Measurements from ENCODE around the gene ADGRB3.
A peak's percentile ranks its signal among the peaks of the same experiment; 100 is the strongest.
"Not testable (repeated sequence)": the region's sequence is repeated elsewhere in the genome, so short reads cannot be mapped to it uniquely, and the experiment has no call there.

ADGRB3 gene

DNA sequence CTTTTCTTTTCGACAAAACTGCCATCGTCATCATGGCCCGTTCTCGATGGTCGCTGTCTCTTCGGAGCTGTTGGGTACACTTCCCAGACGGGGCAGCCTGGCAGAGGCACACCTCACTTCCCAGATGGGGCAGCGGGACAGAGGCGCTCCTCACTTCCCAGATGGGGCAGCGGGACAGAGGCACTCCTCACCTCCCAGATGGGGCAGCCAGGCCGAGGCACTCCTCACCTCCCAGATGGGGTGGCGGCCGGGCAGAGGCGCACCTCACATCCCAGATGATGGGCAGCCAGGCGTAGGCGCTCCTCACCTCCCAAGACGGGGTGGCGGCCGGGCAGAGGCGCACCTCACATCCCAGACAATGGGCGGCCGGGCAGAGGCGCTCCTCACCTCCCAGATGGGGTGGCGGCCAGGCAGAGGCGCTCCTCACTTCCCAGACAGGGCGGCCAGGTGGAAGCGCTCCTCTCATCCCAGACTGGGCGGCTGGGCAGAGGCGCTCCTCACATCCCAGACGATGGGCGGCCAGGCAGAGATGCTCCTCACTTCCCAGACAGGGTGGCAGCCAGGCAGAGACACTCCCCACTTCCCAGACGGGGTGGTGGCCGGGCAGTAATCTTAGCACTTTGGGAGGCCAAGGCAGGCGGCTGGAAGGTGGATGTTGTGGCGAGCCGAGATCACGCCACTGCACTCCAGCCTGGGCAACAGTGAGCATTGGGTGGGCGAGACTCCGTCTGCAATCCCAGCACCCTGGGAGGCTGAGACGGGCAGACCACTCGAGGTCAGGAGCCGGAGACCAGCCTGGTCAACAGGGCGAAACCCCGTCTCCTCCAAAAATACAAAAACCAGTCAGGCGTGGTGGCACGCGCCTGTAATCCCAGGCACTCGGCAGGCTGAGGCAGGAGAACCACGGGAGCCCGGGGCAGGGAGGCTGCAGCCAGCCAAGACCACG is 486.7 kb downstream of the ADGRB3 start:
- not testable (repeated sequence) for DNase-seq (ENCODE audit: low read depth, low spot score)

DNA sequence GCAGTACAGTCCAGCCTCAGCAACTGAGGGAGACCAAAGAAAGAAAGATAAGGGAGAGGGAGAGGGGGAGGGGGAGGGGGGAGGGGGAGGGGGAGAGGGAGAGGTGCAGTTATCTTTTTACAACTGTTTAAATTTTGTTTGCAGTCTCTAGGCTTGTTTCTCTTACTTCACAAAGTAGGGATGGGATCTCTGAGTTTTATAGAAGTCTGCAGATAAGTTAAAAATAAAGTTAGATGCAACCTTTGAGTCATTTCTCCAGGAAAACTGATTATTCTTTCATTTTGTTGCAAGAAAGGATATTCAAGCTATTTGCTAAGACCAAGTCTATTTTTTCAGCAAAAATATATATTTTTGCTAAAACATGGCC is 487.3 kb downstream of the ADGRB3 start:
- DNase-seq (ENCODE audit: low read depth, low spot score) = no peak

DNA sequence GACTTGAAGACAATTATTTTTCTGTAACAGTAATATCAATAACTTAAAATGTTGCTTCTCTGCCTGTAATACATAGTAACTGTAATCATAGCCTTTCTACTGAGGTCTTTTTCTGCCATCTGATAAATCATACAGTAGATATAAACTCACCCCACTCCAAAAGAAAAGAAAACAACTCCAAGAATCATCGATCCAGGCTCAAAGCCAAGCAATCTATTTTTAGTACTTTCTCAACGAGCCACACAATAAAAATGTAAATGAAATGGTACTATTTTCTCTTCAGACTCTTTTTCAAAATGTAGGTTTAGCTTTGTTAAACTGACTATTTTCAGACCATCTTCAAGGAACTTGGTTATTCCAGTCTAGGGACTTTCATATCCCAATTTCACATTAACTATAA is 493.3 kb downstream of the ADGRB3 start:
- DNase-seq (ENCODE audit: low read depth, low spot score) = no peak

DNA sequence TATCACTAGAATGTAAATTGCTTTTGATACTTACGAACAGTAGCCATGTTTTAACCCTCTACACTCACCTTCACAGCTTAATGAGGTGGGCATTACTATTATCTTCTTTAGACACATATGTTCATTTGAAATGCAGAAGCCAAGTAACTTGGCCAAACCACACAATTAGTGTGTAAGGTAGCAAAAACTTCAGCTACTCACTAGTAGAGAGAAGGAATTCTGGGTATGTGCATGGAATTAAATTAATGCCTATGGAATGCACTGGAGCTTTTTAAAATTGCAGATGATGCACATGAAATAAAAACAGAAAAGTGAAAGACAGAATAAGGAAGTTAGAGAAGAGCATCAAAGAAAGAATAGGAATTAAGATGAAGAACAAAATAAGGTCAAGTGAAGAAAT is 494.0 kb downstream of the ADGRB3 start:
- DNase-seq (ENCODE audit: low read depth, low spot score) = no peak

DNA sequence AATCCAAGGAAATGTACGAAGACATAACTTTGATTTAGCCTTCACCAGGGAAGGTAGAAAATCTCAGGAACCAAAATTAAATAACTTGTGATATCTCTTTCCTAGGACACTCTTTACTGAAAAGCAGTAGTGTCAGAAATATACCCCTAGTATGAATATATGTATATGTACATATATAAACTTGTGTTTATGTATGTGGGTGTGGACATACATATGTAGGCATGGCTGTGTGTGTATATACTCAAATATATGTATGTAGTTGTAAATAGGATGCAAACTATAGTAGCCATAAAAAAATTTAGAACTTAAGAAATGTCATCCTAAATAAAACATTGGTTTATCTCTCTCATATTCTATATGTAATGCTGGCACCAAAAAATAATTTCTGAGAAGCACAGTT is 500.8 kb downstream of the ADGRB3 start:
- no peak for DNase-seq (ENCODE audit: low read depth, low spot score)

DNA sequence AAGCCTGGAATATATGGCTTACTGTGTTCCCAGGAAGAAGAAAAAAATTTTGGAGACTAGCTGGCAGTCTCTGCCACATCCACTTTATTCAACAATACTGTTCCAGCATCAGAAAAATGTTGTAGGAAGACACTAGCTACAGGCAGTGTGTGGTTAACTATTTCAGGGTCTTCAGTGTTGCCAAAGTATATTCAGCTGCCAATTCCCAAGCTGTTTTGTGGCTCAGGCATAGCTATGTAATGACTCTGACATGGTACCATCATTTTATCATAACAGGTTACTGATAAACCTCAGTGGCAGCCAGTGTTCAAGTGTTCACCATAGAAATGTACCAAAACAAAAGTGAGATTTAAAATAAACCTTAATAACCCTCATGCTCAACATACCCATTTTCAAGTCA is 503.1 kb downstream of the ADGRB3 start:
- no peak for DNase-seq (ENCODE audit: low read depth, low spot score)

DNA sequence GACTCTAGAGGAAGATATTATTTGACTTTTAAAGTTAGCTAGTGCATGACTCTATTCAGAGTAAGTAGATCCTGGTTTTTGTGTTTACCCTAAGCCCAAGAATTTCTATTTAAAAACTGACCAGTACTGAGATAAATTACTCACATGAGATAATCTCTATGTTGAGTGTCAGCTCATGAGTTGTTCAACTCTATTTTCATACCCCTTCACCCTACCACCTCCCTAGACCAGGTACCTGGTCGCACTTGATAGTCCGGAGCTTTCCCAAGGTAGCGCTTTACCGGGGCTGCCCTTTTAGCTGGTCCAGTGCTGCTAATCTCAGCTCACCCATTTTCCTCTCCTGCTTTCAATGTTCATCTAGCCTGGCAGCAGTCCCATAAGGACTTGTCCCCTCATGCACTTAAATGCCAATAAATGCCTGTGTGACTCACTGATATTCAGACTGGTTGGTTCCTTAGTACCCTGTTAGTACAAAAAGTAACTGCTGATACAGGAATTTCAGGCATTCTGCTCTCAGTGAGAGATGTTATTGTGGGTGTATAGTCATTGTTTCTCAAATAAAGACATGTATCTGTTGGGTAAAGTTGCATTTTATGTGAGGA is 503.9 kb downstream of the ADGRB3 start:
- no peak for DNase-seq (ENCODE audit: low read depth, low spot score)

DNA sequence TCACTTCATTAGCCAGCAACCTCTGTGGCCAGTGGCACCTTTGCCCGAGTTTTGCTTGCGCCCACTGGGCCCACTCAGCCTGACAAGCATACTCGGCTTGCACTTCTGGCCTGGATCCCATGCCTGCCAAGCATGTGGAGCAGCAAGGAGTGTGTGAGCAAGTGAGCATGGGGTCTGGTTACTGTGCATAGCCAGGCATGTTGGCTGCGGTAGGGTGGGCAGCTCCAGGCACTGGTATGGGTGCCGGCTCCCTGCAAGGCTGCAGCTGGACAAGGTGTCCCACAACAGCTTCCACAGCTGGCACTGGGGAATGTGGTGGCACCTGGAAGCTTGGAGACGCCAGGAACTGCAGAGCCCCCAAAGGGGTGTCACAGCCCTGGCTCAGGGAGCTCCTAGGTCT is 510.0 kb downstream of the ADGRB3 start:
- no peak for DNase-seq (ENCODE audit: low read depth, low spot score)

DNA sequence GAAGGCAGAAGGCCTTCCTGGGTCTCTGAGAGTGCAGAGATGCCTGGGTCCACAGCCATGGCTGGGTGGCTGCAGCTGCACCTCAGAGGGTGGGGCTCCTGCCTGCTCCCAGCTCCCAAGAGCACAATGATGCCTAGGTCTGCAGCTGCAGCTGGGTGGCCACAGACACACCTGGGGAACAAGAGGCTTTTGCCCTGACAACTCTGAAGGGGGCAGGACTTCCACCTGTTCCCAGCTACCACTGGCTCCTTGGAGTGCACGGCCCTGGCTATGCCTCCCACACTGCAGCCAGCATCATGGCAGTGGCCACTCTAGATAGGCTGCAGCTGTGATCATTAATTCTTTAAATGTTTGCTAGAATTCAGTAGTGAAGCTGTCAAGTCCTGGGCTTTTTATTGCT is 511.3 kb downstream of the ADGRB3 start:
- no peak for DNase-seq (ENCODE audit: low read depth, low spot score)

DNA sequence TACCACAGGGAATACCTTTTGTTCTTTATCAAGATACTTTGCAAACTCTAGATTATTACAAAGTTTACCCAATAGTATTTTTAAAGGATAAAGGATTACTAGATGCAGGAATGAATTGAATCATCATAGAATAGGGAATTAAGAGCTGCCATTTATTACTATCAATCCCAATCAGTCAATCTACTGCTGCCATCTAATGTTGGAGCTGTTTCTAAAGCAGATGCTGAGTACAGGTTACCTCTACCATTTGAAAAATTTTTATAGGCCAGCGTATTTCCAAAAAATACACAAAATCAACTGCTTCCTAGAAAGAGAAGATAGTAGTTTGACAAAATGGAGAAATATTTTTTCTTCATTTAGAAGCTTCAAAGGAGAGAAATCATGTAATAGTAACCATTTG is 520.4 kb downstream of the ADGRB3 start:
- no peak for DNase-seq (ENCODE audit: low read depth, low spot score)

DNA sequence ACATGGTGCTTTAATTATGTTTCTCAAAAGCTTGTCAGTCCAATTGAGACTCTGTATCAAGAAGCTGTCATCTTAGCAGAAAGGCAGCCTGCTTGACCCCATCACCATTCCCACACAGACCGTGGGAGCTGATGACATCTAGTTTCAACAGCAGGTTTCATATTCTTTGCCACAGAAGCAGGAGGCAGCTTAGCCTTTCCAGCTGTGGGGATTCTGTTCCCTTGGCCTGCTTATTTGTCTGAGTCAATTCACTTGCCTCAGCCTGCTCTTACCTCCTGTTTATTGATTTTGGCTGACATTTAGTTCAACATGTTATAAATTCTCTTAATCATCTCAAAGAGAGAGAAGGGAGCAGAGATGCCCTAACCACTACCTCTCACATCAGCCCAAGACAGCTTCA is 527.7 kb downstream of the ADGRB3 start:
- no peak for DNase-seq (ENCODE audit: low read depth, low spot score)

DNA sequence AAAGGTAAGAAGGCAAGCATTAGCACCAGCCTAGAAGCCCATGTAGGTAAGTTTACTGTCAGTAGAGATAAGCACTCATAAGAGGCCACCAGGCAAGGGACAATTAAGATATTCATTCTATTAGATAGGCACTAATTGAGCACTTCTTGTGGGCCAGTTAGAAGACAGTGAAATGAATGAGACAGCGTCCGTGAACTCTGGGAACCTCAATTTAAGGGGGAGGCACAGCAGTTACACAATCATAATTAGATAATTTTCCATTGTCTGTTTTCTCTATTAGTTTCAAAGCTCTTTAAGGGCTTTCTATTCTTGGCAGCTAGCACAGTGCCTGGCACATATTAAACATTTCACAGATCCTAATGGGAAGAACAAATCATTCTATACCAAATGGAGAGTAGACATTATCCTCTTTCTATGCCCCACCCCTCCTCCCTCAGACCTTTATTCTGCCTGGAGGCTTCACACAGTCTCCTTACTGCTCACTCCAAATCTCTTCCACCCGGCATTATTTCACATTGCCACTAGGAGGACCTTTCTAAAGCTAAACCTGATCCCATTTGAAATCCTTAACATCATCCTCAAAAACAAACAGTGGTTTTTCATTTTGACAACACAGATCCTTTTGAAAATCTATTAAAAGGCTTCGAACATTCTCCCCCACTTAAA is 529.6 kb downstream of the ADGRB3 start:
- DNase-seq (ENCODE audit: low read depth, low spot score) = peak; percentile 38

DNA sequence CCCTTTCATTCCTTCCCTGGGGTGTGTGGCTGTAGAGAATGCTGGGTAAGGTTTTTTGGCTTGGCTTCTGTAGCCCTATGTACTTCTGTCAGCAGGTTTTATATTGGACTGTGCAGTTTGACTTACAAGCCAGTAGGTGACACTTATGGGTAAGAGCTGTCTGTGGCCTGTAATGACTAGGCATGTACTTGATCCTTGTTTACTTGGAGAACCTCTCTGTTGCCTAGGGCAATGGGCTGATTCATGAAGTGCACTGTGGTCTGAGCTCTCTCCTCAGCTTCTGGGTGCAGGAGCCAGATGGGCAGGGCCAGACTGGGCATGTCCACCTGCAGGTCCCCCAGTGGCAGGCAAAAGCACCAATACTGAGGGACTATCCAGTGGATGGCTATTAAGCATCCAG is 544.6 kb downstream of the ADGRB3 start:
- DNase-seq (ENCODE audit: low read depth, low spot score) = no peak

DNA sequence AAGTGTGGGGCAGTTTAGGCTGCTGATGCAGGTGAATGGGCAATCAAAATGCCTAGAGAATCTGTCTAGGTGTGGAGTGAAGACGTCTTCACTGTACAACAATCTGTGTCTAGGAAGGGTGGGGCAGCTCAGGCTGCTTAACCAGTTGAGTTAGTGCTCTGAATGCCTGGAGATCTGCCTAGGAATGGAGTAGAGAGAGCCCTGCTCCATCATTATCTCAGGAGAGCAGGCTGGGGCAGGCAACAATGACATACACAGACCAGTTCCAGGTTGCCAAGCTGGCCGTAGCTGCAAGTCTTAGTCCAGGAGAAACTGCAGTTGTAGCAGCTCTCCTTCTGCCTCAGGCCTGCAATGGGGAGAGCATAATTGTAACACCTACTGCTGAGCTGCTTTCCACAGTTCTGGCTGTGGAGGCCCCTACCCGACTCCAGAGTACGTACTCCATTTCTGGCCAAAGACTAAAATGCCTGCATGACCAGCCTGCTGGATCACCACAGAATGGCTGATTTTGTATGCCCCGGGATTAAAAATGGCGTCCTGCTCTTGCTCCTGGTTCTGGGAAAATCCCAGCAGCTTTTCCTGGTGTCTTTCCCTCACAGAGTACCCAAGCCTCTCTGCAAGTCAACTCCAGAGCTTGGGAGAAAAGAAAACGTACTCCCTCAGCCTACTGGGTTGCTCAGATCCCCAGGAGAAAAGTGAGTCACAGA is 545.4 kb downstream of the ADGRB3 start:
- DNase-seq (ENCODE audit: low read depth, low spot score) = no peak

DNA sequence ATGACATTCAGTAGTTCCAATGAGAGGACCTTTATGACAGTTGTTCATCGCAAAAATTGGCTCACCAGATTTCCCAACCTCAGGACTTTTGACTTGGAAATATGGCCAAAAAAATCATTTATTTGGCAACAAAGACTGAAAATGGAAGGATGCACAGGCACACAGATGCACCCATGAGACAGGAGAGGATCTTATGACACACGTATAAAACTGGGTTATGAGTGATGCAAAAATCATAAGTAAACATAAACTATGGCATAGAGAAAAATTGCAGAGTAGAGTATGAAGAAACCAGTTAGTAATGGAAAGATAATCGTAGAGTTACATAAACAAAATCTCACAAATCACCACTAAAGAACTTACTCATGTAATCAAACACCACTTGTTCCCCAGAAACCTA is 546.9 kb downstream of the ADGRB3 start:
- DNase-seq (ENCODE audit: low read depth, low spot score) = no peak

DNA sequence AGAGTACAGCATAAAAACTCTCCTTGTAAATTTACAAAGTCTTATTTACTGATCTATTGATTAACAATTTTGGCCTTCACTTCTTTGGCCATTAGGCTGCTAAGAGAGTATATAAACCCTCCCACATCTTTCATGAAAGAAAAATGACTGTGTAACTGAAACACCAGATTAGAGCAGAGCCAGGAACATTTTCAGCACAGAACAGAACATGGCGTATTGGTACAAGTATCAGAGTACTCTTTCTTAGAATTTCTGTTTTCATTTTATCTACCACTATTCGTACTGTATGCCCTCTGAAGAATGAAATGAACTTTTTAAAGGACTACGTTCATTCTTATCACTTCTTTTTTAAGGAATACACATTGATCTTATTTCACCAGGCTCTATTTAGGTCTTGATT is 550.2 kb downstream of the ADGRB3 start:
- DNase-seq (ENCODE audit: low read depth, low spot score) = no peak

DNA sequence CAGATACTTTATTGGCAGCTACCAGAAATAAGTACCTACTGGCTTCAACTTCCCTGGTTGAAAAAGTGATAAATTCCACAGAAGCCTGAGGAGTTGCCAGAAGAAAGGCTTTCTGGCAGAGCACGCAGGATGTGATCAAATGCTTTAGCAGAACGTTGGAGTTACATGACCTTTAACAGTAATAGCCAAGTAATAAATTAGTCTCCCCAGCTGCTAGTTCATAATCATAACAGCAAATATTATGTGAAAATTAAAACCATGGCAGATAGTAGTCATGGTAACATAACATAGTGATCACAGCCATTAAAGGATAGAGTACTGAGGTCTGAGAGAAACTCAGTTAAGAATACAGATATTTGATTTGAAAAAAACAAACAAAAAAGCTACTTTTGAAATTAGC is 567.7 kb downstream of the ADGRB3 start:
- no peak for DNase-seq (ENCODE audit: low read depth, low spot score)

DNA sequence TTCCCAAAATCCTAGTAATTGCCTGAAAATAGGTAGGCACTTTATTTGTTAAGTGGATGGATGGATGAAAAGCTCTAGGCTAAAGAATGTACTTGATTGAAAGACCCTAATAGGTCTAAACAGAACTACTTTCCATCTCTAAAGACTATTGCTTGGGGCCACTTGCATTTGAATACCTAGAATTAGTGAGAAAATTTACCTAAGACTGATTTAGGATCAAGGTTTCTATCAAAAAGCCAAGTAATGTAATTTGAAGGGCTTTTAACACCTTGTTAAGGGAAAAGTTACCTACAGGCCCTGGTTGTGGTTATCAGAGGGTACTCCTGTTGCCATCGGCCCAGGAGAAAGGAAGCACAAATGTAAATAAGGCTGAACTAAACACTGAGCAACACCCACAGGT is 581.0 kb downstream of the ADGRB3 start:
- peak; percentile 61 for DNase-seq (ENCODE audit: low read depth, low spot score)

DNA sequence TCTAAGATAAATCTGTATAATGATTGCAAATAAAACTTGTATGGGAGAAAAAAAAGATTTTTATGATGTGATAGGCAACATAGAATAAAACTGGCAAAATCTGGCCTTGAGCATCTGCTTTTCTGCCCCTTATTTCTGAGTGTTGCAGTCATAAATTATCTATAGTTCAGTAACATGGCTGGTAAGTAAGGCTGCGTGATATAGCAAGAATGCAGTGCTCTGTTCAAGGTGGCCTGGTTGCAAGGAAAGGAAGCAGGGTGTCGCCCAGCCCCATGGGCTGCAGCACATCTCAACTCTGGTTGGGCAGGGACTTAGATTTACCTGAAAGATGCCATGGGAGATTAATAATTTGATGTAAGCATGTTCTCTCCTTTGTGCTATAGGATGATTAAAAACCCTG is 582.3 kb downstream of the ADGRB3 start:
- DNase-seq (ENCODE audit: low read depth, low spot score) = no peak

DNA sequence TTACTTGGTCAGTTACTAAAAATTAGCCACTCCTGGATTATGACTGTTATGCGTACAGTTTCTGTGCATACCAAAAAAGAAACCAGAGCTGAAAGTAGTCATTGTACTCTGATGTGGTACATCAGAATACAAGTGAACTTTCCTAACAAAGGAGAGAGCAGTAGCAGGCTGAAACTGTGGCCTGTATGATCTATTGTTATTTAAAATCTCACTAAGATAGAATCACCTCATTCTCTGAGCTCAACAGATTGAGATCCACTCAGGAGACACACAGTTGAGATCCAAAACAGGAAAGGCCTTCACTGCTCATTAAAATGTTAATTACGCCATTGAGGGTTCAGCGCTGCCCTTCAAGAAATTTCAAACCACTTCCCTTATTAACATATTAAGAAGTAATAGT is 585.3 kb downstream of the ADGRB3 start:
- DNase-seq (ENCODE audit: low read depth, low spot score) = no peak

DNA sequence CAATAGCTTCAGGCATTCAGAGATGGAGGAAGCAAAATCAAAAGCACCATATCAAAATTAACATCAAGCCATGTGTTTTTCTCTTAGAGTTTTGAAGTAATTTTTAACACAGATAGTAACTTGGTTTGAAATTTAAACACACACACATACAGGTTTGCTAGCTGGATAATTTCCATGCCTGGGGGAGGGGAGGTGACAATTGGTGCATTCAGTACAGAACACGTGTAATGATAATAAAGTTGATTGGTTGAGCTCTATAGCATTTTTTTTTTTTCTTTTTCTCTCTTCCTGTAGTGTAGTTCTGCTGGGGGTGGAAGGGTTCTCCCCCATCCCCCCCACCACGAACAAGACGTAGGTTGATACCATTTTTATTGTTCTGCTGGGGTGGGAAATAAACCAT is 596.9 kb downstream of the ADGRB3 start:
- DNase-seq (ENCODE audit: low read depth, low spot score) = no peak

DNA sequence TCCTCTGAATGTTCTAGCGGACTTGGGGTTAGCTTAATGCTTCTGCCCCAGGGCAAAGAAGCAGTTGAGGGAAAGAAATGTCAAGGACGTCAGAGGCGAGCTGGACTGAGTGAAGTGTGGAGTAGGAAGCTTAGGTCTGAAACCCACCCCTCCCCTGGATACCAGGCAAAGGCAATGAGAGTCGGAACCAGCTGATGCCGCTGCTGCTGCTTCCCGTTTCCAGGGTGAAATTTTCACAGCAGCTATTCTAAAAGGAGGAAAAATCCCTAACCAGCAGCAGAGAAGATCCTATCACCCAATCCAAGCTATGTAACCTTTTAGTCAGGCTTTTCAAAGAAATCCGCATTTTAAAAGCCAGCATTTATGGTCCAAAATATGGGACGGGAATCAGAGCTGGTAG is 597.4 kb downstream of the ADGRB3 start:
- no peak for DNase-seq (ENCODE audit: low read depth, low spot score)

Measured in iPS DF 19.7 (cell line).